Ovary (tissue), 3 donors: ENCODE measurements around the gene RAPH1.

Experiments used
- EP300 ChIP-seq: sonication (generic); formaldehyde crosslinking; IDR thresholded peaks from one replicate; pipeline ENCODE4 v1.6.1; 2017; ENCODE audit warnings: antibody characterized with exemption
- POLR2A ChIP-seq: fragments of 450-650 bp; IDR thresholded peaks from one replicate; pipeline ENCODE4 v1.6.1; 2017; ENCODE audit warnings: antibody characterized with exemption, mild to moderate bottlenecking, moderate library complexity
- TF ChIP-seq, protein P1 (sequence below), 3 donors: fragments of 450-650 bp in 2 of 3; fragments of 200-600 bp in 1 of 3; IDR thresholded peaks; one replicate each; pipeline versions ENCODE4 v1.5.1 to v1.8.0; 2016 to 2022; ENCODE audit warnings: antibody characterized with exemption in 3 of 3, mild to moderate bottlenecking in 1 of 3
- donor health status: DM: no; HTN: no; CAD: no.

DNA sequence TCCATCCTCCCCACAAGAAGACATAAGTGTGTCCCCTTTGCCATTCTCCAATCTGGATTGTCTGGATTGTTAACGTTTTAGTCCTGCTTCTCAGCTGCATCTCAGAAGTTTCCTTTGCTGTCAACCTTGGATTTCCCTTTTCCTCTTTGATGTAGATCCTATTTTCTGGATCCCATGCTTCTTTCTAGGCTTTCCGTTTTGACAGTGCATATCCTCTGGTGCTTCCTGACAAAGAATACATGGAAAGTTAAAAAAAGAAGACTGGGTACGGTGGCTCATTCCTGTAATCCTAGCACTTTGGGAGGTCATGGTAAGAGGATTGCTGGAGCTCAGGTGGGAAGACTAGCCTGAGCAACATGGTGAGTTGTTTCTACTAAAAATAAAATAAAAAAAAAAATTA lies 180.1 kb downstream of the RAPH1 start:
- no peak for TF ChIP-seq EP300
- TF ChIP-seq, protein P1, sequence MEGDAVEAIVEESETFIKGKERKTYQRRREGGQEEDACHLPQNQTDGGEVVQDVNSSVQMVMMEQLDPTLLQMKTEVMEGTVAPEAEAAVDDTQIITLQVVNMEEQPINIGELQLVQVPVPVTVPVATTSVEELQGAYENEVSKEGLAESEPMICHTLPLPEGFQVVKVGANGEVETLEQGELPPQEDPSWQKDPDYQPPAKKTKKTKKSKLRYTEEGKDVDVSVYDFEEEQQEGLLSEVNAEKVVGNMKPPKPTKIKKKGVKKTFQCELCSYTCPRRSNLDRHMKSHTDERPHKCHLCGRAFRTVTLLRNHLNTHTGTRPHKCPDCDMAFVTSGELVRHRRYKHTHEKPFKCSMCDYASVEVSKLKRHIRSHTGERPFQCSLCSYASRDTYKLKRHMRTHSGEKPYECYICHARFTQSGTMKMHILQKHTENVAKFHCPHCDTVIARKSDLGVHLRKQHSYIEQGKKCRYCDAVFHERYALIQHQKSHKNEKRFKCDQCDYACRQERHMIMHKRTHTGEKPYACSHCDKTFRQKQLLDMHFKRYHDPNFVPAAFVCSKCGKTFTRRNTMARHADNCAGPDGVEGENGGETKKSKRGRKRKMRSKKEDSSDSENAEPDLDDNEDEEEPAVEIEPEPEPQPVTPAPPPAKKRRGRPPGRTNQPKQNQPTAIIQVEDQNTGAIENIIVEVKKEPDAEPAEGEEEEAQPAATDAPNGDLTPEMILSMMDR (IDR thresholded peaks at IDR 0.05) = no peak
- no peak for TF ChIP-seq POLR2A
